ENCODE measurements around the gene PLCL2. TPM values are rescaled to one million over a fixed set of nuclear protein-coding genes. Genes with fewer than 3 reads are reported as not detected.

Gene PLCL2
- total and polyA plus RNA-seq, 2 experiments from 2014 or later = 1.6 to 9.7 TPM

GRCh38 chr3:16896094-16896627 lies 11.4 kb downstream of the PLCL2 start (continued):
- TF ChIP-seq, protein P1, sequence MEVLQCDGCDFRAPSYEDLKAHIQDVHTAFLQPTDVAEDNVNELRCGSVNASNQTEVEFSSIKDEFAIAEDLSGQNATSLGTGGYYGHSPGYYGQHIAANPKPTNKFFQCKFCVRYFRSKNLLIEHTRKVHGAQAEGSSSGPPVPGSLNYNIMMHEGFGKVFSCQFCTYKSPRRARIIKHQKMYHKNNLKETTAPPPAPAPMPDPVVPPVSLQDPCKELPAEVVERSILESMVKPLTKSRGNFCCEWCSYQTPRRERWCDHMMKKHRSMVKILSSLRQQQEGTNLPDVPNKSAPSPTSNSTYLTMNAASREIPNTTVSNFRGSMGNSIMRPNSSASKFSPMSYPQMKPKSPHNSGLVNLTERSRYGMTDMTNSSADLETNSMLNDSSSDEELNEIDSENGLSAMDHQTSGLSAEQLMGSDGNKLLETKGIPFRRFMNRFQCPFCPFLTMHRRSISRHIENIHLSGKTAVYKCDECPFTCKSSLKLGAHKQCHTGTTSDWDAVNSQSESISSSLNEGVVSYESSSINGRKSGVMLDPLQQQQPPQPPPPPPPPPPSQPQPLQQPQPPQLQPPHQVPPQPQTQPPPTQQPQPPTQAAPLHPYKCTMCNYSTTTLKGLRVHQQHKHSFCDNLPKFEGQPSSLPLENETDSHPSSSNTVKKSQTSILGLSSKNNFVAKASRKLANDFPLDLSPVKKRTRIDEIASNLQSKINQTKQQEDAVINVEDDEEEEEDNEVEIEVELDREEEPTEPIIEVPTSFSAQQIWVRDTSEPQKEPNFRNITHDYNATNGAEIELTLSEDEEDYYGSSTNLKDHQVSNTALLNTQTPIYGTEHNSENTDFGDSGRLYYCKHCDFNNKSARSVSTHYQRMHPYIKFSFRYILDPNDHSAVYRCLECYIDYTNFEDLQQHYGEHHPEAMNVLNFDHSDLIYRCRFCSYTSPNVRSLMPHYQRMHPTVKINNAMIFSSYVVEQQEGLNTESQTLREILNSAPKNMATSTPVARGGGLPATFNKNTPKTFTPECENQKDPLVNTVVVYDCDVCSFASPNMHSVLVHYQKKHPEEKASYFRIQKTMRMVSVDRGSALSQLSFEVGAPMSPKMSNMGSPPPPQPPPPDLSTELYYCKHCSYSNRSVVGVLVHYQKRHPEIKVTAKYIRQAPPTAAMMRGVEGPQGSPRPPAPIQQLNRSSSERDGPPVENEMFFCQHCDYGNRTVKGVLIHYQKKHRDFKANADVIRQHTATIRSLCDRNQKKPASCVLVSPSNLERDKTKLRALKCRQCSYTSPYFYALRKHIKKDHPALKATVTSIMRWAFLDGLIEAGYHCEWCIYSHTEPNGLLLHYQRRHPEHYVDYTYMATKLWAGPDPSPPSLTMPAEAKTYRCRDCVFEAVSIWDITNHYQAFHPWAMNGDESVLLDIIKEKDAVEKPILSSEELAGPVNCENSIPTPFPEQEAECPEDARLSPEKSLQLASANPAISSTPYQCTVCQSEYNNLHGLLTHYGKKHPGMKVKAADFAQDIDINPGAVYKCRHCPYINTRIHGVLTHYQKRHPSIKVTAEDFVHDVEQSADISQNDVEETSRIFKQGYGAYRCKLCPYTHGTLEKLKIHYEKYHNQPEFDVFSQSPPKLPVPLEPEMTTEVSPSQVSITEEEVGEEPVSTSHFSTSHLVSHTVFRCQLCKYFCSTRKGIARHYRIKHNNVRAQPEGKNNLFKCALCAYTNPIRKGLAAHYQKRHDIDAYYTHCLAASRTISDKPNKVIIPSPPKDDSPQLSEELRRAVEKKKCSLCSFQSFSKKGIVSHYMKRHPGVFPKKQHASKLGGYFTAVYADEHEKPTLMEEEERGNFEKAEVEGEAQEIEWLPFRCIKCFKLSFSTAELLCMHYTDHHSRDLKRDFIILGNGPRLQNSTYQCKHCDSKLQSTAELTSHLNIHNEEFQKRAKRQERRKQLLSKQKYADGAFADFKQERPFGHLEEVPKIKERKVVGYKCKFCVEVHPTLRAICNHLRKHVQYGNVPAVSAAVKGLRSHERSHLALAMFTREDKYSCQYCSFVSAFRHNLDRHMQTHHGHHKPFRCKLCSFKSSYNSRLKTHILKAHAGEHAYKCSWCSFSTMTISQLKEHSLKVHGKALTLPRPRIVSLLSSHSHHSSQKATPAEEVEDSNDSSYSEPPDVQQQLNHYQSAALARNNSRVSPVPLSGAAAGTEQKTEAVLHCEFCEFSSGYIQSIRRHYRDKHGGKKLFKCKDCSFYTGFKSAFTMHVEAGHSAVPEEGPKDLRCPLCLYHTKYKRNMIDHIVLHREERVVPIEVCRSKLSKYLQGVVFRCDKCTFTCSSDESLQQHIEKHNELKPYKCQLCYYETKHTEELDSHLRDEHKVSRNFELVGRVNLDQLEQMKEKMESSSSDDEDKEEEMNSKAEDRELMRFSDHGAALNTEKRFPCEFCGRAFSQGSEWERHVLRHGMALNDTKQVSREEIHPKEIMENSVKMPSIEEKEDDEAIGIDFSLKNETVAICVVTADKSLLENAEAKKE (CRISPR knock-in tag; IDR thresholded peaks at IDR 0.05) = no peak
- no peak for TF ChIP-seq ZNF331 (CRISPR knock-in tag; IDR thresholded peaks at IDR 0.05; ENCODE audit: low read depth)
- TF ChIP-seq, protein P2, sequence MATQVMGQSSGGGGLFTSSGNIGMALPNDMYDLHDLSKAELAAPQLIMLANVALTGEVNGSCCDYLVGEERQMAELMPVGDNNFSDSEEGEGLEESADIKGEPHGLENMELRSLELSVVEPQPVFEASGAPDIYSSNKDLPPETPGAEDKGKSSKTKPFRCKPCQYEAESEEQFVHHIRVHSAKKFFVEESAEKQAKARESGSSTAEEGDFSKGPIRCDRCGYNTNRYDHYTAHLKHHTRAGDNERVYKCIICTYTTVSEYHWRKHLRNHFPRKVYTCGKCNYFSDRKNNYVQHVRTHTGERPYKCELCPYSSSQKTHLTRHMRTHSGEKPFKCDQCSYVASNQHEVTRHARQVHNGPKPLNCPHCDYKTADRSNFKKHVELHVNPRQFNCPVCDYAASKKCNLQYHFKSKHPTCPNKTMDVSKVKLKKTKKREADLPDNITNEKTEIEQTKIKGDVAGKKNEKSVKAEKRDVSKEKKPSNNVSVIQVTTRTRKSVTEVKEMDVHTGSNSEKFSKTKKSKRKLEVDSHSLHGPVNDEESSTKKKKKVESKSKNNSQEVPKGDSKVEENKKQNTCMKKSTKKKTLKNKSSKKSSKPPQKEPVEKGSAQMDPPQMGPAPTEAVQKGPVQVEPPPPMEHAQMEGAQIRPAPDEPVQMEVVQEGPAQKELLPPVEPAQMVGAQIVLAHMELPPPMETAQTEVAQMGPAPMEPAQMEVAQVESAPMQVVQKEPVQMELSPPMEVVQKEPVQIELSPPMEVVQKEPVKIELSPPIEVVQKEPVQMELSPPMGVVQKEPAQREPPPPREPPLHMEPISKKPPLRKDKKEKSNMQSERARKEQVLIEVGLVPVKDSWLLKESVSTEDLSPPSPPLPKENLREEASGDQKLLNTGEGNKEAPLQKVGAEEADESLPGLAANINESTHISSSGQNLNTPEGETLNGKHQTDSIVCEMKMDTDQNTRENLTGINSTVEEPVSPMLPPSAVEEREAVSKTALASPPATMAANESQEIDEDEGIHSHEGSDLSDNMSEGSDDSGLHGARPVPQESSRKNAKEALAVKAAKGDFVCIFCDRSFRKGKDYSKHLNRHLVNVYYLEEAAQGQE (IDR thresholded peaks at IDR 0.05; ENCODE audit: unreplicated experiment) = no peak
- no peak for TF ChIP-seq JUNB (IDR thresholded peaks at IDR 0.05; ENCODE audit: unreplicated experiment)
- no peak for TF ChIP-seq CTCF (conservative IDR thresholded peaks at IDR 0.05; ENCODE audit: low read depth in 2 of 2)
- TF ChIP-seq EZH2 (IDR thresholded peaks at IDR 0.05; ENCODE audit: low read depth, unreplicated experiment) = no peak

All from GM23338 (cell line).